ENCODE measurements around the gene CTDSP2. TPM values are rescaled to one million over a fixed set of nuclear protein-coding genes. Genes with fewer than 3 reads are reported as not detected.
"Not testable (repeated sequence)": the region's sequence is repeated elsewhere in the genome, so short reads cannot be mapped to it uniquely, and the experiment has no call there.

CTDSP2 gene
- total RNA-seq, 1 experiment from 2014 or later: 44.8 TPM

DNA sequence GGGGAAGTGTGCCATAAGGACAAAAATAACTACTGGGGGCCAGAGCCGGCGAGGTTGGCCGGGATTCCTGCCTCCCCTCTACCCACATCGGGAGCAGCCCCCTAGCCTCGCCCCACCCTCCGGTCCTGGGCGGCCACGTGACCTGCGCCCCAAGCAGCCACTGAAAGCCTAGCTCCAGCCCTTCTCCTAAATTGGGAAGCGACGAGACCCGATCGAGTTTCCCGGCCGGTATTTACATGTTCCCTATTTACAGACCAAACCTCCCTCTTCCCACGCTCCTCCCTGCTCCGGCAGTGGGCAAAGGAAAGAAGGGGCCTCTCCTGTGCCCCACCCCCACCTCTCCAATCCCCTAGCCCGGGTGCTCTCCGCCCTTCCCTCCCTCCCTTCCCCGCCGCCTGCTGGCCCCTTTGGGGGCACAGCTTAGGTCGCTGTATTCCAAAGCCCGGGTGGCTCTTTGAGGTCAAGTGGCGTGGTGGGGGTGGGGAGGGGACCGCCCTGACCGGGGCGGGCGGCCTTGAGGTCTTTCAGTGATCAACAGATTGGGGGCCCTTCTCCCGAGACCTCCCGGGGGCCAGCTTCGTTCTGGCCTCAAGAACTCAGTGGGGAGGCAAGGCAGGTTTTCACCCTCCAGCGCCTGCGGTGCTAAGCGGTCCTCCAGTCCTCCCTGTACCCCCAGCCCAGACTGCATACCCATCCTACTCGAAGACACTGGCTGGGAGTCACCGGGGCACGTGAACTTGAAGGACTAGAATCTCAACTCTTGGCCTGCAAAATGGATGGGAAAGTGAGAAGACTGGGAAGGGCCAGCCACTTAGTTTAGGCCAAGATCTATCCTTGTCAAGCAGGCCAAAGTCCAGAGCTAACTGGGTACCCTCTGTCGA is 6.3 kb upstream of the CTDSP2 start:
- no peak for DNase-seq (ENCODE audit: low spot score)

DNA sequence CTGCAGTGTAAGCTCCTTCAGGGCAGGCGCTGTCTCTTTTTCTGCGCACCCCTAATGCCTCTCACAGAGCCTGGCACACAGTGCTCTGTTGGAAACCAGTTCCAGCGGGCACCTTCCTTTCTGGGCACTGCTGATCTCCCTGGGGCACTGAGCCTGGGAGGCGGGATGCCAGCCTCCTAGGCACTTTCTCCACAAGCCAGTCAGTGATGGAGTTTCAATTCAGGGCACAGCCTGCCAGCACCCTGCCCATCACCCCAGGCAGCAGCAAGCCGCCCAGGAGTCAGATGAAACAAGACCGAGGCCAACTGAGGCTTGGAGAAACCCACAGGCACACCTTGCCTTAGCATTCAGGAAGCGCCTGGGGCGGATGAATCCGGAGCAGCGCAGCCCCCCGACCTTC is 5.7 kb upstream of the CTDSP2 start:
- no peak for DNase-seq (ENCODE audit: low spot score)

DNA sequence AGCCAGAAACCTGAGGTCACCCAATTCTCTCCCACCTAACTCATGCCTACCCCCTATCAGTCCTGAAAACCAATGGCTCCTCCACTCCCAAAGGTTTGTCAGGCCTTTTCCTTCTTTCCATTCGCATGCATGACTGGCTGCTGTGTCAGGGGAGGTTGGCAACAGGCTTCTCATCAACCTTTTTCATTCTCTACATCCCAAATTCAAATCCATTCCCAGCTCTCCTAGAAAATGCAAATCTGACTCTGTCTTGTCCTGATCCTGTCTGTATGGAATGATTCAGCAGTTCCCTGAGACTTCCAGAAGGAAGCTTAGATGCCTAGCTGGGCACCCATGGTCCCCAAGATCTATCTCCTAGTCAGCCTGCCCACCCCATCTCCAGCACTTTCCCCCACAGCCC is 5.0 kb upstream of the CTDSP2 start:
- no peak for DNase-seq (ENCODE audit: low spot score)

DNA sequence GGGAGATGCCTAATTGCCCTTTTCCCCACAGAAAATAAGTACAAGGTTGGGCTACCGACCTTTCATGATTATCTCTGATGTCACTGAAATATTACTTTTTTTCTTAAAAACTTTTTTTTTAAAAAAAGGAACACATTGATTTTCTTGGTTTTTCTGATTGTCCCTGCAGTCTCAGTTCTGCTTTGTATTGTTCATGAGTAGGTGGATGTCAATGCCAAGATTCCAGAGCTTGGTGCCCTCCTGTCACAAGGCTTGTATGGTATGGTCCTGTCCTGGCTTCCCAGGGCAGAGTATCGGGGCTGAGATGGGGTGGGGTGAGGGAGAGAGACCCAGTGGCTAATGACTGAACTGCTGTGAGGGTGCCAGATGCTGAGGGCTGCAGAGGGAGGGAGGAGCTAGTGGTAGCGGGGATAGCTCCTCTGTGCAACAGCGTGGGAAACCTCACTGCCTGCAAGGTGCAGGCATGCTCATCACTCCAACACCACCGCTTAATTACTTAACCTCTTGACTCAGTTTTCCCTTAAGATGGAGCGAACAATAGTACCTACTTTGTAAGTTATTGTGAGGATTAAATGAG is 4.4 kb upstream of the CTDSP2 start:
- no peak for DNase-seq (ENCODE audit: low spot score)

DNA sequence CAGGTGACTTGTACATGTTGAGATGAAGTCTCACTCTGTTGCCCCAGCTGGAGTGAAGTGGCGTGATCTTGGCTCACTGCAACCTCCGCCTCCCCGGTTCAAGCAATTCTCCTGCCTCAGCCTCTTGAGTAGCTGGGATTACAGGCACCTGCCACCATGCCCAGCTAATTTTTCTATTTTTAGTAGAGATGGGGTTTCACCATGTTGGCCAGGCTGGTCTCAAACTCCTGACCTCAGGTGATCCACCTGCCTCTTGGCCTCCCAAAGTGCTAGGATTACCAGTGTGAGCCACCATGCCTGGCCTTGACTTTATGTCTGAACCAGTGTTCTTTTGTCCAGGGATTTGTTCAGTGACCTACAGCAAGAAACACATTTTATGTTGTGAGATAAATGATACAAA is 2.9 kb upstream of the CTDSP2 start:
- DNase-seq (ENCODE audit: low spot score): not testable (repeated sequence)

DNA sequence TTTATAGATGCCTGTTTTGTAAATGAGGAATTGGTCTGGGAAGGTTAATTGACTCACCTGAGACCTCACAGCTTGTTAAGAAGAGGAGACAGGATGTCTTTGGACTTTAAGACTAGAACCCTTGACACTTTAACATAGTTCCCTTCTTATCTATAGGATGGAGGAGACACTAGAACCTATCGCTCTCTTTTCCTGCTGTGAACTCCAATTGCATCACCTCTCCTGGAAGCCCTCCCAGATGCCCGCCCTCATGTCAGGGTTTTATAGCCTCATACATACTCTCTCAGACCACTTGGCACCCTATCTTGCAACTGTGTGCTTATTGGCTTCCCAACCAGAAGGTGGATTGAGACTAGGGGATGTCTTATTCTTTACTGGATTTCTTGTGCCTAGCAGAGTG is 2.5 kb upstream of the CTDSP2 start:
- no peak for DNase-seq (ENCODE audit: low spot score)

DNA sequence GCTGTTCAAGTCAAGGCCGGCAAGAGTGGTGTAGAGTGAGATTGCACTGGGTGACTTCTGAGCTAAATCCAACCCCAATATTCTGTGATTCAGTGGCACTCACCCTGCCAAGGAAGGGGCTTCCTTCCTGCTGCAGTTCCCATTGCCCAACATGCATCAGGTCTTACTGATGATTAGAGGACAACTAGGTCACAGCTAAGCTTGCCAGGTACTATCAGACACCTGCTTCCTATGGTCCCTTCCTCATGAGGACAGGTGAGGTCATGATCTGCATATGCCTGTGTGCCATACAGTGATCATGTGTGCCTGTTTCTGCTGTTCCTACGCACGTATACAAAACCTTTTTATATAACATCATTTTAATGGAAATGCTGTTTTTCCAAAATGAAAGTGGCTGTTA is 1.7 kb upstream of the CTDSP2 start:
- DNase-seq (ENCODE audit: low spot score): no peak

DNA sequence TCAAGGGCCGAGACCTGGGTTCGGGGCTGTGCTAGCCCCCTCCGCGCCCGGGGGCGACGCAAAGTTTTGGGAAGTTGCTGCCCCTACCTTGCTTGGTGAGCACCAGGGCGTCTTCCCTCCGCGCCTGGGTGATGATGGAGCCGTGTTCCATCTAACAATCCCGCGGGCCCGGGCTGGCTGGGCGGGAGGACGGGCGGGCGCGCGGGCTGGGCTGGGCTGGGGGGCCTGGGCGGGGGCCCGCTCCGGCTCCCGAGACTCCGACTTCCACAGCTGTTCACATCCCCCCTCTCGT is 298 bp downstream of the CTDSP2 start:
- DNase-seq (ENCODE audit: low spot score): no peak

DNA sequence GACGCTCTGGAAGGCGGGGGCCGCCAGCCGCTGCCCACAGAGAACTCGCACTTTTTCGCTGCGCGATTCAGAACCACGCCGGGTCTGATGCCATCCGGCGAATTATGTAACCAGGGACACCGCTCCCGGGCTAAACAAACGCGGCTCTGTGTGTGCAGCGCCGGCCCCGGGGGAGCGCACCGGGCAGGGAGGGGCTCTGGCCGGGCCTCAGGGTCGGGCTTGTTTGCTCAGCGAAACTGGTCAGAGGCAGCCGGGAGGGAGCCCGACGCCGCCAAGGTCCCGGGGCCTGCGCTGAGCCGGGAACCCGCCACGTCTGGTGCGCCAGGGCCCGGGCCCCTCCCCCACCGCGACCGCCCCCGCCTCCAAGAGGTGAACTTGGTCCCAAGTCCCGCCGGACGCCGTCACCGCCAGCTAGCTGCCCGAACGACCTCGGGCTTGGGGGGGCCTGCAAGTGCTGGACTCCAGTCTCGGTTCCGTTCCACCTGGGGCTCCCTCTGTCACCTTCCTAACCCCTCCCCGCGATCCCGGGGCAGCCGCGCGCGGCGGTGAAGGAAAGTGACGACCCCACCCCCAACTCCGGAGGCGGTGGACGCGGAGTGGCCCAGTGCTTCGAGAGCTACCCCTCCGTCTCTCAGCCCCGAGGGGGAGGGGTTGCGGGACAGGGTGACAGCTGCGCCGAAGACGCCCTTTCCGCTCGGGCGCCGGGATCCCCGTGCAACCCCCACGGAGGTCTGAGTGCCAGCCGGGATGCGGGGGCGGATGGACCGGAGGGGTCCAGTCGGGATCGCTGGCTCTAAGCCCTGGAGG is 848 bp downstream of the CTDSP2 start:
- no peak for DNase-seq (ENCODE audit: low spot score)

DNA sequence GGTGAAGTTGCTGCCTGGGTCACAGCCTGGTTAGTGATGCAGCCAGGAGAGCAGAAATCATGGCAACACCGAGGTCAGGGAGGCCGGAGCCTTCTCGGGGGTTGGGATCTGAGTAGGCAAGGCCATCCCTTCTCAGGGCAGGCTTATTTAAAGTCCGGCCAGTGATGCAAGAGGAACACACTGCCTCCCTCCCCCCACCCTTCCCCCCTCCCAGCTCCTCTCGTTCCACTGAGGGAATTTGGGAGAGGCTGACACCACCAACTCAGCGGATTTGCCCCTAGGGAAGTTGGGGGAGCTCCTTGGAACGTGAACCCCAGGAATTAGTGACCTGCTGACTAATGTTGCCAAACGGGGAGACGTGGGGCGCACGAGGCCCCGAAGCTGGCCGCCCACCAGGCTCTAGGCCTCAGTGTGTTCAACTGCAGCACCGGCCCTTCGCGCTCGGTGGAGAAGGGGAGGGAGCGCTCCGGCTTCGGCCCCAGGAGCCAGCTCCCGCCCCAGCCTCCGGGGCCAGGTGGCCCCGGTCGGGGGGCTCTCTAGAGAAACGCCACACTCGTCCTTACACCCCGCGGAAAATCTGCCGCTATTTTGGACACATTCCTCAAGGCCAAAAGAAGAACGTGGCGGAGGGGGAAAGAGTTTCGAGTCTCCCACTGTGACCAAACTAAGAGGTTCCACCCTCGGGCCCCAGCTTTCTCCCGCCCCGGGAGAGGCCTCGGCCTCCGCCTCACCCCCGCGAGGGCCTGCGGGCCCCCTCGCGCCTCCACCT is 1.6 kb downstream of the CTDSP2 start:
- peak; percentile 32 for DNase-seq (ENCODE audit: low spot score)

DNA sequence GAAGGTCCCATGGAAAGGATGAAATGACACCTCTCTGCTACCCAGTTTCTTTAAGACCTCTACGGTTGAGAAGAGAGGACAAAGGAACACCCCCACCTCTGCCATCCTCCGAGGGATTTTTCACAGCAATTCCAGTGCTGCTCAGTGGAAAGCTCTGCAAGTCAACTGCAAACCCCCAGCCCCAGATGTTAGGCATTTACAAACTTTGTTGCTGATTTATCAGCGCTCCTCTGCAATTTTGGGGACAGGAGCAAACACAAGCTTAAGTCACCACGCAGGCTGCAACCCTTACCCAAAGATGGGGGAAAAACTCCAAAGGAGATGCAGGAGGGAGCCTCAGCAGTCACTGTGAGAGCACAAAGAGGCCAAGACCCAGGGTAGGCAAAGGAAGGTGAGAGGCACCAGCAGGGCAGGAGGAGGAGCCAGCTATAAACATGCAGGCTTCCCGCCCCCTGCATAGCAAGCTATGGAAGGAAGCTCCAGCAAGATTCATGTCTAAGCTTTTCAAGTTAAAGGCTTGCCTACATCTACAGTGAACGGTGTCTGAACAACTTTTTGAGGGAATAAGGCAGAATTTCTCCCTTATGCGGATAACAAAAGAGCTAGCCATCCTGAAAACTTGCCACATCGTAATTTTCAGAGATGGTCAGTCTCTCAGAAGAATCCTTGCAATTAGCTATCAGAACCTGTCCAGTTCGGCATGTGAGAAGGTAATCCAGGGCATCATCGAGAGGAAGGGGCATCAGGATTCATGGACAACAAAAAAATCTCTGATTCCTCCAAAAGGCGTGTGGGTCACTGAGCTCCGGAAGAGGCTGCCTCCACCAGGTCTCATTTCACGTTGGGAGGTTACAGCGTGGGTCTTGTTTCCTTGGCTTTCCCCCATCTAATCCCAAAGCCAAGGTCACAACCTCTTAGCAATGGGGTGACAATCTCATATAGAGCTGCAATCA is 3.9 kb downstream of the CTDSP2 start:
- no peak for DNase-seq (ENCODE audit: low spot score)

DNA sequence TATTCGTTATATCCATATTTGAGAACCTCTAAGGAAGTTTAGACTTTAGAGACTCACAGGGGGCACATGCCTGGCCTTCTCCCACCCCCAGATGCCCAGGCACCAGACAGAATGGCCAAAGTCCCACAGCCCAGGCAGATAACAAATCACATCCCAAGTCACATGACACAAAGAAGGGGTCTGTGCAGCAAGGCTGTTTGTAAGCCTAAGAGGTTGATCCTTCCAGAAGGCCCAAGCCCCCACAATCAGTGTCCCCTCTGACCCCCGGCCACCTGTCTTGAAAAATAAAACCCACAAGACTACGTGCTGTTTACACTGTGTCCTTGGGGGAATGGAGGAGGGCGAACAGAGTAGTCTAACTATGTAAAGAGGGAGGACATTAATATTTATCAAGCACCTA is 5.1 kb downstream of the CTDSP2 start:
- DNase-seq (ENCODE audit: low spot score): no peak

DNA sequence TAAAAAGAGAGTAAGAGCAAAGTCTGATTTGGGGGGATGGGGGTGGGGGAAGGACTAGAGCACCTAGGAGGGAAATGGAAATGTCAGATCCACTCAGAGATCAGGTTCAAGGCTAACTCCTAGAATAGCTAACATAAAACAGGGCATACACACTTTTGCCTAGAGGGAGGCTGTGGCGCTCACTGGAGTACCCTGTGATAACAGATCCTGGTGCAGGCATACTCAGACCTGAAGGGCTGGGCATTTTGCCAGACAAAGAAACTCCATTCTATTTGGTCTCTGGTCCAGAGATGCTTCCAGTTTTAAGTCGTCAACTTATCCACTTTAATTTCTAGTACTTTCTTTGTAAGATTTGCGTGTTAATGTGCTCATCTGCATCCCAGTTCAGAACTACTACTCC is 5.8 kb downstream of the CTDSP2 start:
- DNase-seq (ENCODE audit: low spot score): no peak

DNA sequence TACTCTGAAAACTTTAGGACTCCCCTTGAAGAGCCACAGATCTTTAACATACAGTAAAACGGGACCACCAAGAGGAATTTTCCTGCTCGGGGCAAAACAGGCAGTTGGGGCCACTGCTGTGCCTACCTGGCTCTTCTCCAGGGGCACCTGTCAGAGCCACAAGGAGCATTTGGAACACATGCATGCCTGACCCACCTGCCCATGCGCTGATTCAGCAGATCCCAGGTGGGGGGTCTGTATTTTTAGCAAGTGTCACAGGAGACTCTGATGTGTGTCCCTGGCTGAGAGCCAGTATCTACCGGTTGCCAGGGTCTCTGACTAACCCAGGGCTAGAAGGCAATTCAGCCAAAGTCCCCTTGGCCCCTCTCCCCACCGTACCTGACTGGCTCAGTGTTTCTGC is 6.5 kb downstream of the CTDSP2 start:
- no peak for DNase-seq (ENCODE audit: low spot score)

DNA sequence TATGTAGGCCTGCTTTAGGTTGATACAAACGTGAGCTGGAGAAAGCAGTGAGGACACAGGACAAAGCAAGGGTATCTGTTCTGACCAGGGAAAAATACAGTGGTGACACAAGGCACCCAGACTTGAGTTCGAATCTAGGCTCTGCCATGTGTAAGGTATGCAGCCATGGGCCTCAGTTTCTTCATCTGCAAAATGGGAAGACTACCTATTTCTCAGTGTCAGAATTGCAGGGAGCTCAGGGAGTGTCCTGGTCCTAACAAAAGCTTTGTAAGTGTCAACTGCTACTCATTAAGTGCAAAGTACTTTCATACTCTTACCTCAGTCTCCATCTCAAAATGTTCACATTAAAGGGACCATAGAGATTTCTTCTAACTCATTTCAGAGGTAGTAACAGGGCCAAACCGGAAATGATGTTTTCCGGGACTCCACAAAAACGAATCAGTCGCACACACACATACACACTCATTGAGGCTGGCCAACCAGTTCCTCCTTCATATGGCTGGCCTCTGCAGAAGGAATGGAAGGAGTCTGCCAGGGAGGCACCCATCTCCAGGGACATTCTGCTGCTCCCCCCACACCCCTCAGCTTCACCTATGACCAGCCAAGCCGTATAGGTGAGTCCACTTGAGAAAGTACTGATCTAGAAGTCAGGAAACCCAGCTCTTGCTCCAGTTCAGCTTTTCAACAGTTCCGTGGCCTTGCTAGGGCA is 7.8 kb downstream of the CTDSP2 start:
- no peak for DNase-seq (ENCODE audit: low spot score)

DNA sequence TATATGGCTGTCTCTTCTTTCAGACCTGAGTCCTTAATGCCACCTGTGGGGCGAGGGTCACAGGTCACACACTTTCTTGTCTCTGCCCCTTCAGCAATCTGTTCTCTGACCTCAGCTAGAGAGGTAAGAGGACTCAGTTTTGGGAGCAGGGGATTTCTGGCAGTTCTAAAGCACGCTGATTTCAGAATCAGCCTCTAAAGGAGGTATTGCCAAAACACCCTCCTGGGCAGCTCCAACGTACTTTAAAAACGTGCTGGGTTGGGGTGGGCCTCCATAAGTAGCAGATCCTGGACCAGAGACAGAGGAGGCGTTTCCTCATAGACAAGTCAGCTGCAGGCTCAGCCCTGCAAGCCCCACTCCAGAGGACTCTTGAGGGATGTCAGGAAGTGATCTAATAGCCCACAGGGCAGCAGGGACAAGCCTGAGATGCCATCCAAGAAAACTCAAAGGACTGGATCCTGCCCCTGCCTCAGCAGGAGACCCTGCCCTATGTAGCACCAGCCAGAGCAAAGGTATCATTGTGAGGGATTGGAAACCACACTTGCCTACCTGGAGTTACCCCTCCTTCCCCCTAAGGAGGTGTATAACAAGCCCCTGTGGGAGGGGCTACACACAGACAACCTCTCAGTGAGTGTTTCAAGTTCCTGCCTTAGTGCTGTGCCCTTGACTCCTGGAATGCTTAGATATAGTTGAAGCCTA is 8.5 kb downstream of the CTDSP2 start:
- peak; percentile 42 for DNase-seq (ENCODE audit: low spot score)

DNA sequence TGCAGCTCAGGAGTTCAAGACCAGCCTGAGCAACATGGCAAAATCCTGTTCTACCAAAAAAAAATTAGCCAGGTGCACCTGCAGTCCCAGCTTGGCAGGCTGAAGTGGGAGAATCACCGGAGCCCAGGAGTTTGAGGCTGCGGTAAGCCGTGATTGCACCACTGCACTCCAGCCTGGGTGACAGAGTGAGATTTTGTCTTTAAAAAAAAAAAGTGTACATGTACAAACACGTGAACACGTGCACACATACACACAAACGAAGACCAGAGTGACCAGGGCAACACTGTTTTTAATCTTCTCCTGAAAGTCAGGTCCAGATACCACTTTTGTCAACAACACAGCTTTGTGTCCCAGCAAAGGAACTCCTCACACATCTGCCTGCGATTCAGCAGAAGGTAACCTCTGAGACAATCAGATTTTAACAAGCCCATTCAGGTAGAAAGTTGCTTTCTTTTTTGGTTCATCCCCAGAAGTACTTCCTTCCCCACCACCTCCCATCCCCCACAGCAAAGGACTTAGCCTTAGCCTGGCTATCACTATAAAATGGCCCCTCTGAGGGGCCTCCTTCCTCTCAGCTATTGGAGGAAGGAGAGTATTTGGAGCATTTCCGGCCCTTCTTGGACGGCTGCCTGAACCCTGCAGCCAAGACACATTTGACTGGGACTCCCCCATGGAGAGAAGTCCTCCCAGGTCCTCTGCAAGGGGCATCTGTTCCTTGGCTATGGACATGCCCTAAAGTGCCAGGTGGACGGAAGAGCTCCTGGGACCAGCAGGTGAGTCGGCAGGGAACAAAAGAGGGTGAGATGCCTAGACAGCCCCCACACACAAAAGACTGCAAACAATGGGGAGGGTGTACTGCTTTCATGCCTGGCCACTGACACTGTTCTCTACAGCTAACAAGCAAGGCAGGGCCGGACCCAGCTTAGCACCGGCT is 9.8 kb downstream of the CTDSP2 start:
- DNase-seq (ENCODE audit: low spot score): peak; percentile 57

Measured in H4 (cell line).